SHP77 (cell line): ENCODE results near the gene MAP3K20.
"Not testable (repeated sequence)": the region's sequence is repeated elsewhere in the genome, so short reads cannot be mapped to it uniquely, and the experiment has no call there.

Source experiments
- DNase-seq, 2 experiments: peaks; one replicate each; lab custom pipeline; 2025; lab: John Stamatoyannopoulos, UW

The MAP3K20 gene

GRCh38 chr2:173281898-173282297, 206.3 kb downstream of the MAP3K20 start:
- DNase-seq = not testable (repeated sequence)

- DNase-seq = no peak
Measured at GRCh38 chr2:173282795-173283545, 207.3 kb downstream of the MAP3K20 start.

- DNase-seq = no peak
Measured at GRCh38 chr2:173286153-173286809, 210.6 kb downstream of the MAP3K20 start.

- DNase-seq = no peak
Measured at GRCh38 chr2:173287594-173287993, 211.9 kb downstream of the MAP3K20 start.

- no peak for DNase-seq
Measured at GRCh38 chr2:173288561-173288960, 212.9 kb downstream of the MAP3K20 start.

DNA sequence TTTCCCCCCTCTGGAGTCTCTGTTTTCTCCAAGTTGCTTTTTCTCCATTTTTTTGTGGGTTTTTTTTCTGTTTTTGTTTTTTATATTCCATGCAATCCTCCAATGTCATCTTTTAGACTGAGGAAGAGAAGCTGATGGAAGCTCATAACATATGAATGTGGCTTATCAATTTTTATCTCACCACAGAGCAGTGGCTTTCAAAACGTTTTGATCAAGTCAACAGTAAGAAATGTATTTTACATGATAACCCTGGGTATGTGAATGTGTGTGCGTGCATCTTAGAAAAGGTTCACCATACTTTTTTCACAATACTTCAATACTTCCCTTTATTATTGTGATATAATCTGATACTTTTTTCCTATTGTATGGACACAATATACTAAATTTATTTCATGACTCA, 214.4 kb downstream of the MAP3K20 start:
- no peak for DNase-seq

GRCh38 chr2:173290518-173290917, 214.9 kb downstream of the MAP3K20 start:
- no peak for DNase-seq

GRCh38 chr2:173291412-173291811, 215.8 kb downstream of the MAP3K20 start:
- no peak for DNase-seq

DNA sequence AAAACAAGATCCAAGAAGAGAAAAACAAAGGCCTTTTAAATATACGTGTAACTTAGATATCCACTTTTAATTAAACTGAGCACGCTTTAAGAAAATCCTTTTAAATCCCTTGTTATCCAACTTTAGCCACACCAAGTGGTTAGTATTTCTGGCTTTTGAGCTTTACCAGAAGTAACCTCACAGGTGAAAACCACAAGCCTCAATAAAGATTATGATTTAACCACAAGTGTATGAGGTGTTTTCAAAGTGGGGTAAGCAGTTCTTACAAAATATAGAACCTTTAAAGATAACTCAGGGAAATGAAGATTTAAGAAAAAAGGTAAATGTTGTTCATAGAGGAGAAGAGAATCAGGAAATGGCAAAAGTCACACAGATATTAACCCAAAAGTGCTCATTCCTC, 220.6 kb downstream of the MAP3K20 start:
- no peak for DNase-seq

GRCh38 chr2:173298536-173299097, 223.0 kb downstream of the MAP3K20 start:
- no peak for DNase-seq

DNA sequence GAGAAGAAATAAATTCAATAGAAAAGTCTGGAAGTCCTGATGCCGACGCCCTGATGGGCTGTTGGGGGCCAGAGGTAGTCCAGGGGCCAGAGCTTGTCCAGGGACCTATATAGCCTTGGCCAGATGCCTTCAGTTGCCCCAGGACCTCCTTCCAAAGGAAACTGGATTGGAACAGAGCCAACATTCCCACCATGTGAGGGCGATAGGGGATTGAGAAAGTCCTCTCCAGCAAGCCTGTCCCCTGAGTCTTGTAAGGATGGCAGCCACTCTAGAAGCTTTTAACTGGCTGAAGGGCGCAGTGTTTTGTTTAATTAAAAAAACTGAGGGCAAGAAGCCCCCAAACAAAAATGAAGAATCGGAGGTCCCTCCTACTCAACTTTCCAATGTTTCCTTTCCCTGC, 224.1 kb downstream of the MAP3K20 start:
- no peak for DNase-seq

GRCh38 chr2:173300458-173300857, 224.8 kb downstream of the MAP3K20 start:
- no peak for DNase-seq

GRCh38 chr2:173301549-173301948, 225.9 kb downstream of the MAP3K20 start:
- DNase-seq = not testable (repeated sequence)

DNA sequence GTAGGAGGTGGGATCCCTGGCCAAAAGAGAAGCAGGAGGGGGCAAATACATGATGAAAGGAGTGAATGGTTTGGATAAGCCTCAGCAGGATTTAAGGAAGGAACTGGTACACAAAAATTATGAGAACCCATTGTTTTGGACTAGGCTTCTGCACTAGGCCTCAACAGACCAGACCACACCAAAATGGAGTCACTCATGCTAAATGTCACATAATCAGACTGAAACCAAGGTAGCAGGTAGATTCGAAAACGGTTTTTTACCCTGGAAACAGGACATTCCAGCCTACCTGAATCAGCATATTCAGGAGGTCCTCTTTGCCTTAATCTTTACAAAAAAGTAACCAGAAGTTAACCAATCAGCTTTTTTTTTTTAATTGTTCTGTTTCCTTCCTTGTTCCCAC, 229.7 kb downstream of the MAP3K20 start:
- no peak for DNase-seq

GRCh38 chr2:173307293-173307692, 231.6 kb downstream of the MAP3K20 start:
- no peak for DNase-seq

GRCh38 chr2:173309370-173309769, 233.7 kb downstream of the MAP3K20 start:
- DNase-seq = not testable (repeated sequence)

- DNase-seq = no peak
Measured at GRCh38 chr2:173311844-173312606, 236.4 kb downstream of the MAP3K20 start.
